Measurements from ENCODE around the gene TTC39B.

Gene TTC39B

GRCh38 chr9:15304632-15305031 lies 2.4 kb downstream of the TTC39B start:
- H3K4me3 ChIP-seq (replicated peaks; ENCODE audit: low read depth, low read length) = no peak overlapping the region
- TF ChIP-seq CTCF (IDR thresholded peaks at IDR 0.05; ENCODE audit: low read length, missing control alignments) = no peak
- no peak for DNase-seq (ENCODE audit: low read depth)

- no peak overlapping the region for H3K4me3 ChIP-seq (replicated peaks; ENCODE audit: low read depth, low read length)
- no peak for TF ChIP-seq CTCF (IDR thresholded peaks at IDR 0.05; ENCODE audit: low read length, missing control alignments)
- DNase-seq (ENCODE audit: low read depth) = peak; percentile 37
Measured at GRCh38 chr9:15300218-15300617, 6.8 kb downstream of the TTC39B start.

DNA sequence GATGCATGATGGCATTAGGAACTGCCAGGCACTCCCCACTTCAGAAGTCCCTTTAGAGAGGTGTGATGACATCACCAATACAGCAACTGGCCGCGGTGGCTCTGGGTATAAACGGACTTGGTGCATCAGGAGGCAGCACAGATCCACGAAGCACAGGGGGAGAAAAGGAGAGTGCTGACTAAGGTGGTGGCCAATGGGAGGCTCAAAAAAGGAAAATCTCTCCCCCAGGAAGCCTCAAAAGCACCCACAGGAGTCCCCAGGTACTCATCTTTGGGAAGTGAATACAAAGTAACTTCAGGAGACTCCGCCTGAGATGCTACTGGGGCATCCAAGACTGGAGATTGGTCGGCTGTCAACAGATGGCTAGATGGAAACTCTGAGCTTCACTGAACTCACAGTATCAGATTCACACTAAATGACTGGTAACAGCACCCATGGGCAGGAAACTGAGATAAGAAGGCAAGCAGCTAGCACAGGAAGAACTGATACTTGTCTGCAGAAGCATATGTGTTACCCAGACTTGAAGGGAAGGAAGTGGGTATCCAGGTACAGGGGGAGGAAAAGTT lies 7.6 kb downstream of the TTC39B start:
- TF ChIP-seq CTCF (IDR thresholded peaks at IDR 0.05; ENCODE audit: low read length, missing control alignments) = no peak
- no peak overlapping the region for H3K4me3 ChIP-seq (replicated peaks; ENCODE audit: low read depth, low read length)
- no peak for DNase-seq (ENCODE audit: low read depth)

GRCh38 chr9:15298362-15298761 lies 8.7 kb downstream of the TTC39B start:
- H3K4me3 ChIP-seq (replicated peaks; ENCODE audit: low read depth, low read length) = no peak overlapping the region
- TF ChIP-seq CTCF (IDR thresholded peaks at IDR 0.05; ENCODE audit: low read length, missing control alignments) = no peak
- no peak for DNase-seq (ENCODE audit: low read depth)

DNA sequence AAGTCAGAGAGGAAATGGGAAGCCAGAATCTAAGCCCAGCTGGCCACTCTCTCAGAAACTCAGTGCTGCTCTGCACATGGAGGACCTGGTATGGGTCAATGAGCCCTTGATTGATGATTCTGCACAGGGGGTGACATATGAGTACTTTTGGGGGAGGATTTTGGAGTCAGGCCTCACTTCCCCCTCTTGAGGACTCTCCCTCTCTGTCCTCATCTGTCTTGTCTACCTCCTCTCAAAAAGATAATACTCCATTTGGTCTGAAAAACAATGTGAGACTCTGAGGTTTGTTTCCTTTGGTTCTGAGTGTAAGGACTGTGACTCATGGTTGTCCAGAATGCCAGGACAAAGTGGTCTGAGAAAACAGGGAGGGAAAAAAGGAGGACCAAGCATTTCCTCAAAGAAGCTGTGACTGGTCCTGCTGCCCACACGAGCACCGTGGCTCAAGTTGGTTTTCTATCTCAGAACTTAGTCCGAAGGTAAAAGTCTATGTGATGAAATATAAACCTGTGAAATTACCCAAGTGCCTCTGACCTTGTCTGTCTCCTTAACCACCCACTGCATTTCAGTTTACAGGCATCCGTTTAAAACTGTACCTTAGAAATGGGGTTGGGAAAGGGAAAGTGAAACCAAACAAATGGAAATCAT lies 11.1 kb downstream of the TTC39B start:
- TF ChIP-seq CTCF (IDR thresholded peaks at IDR 0.05; ENCODE audit: low read length, missing control alignments) = no peak
- peak; percentile 72 for DNase-seq (ENCODE audit: low read depth)

GRCh38 chr9:15294604-15295003 lies 12.4 kb downstream of the TTC39B start:
- no peak for TF ChIP-seq CTCF (IDR thresholded peaks at IDR 0.05; ENCODE audit: low read length, missing control alignments)
- no peak overlapping the region for H3K4me3 ChIP-seq (replicated peaks; ENCODE audit: low read depth, low read length)

More for the DNA sequence above, 11.1 kb downstream of the TTC39B start:
- H3K4me3 ChIP-seq (replicated peaks; ENCODE audit: low read depth, low read length) = peak overlapping the region; percentile 55

DNA sequence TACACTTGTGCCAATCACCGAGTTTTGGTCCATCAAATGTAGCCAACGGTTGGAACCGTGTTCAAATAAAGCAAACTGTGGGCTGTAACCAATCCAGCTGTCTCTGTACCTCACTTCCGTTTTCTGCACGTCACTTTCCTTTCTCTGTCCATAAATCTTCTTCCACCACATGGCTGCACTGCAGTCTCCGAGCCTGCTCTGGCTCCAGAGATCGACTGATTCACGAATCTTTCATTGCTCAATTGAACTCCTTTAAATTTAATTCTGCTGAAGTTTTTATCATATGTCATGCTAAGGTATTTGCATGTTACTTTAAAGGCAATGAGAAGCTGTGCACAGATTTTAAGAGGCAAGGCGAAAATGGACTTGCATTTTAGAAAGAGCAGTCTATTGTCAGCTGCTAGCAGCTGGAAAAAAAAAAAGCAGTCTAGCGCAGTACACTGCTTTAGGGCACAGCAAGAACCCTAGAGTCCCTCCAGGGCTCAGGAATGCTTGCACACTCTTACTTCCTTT lies 13.2 kb downstream of the TTC39B start:
- DNase-seq (ENCODE audit: low read depth) = no peak
- no peak overlapping the region for H3K4me3 ChIP-seq (replicated peaks; ENCODE audit: low read depth, low read length)
- no peak for TF ChIP-seq CTCF (IDR thresholded peaks at IDR 0.05; ENCODE audit: low read length, missing control alignments)

More at GRCh38 chr9:15294604-15295003, 12.4 kb downstream of the TTC39B start:
- no peak for DNase-seq (ENCODE audit: low read depth)

Data from fibroblast of pulmonary artery (primary cell).